ENCODE data around the gene SULT4A1.

- no peak for TF ChIP-seq CTCF (IDR thresholded peaks at IDR 0.05)
- TF ChIP-seq POLR2AphosphoS5 (IDR thresholded peaks at IDR 0.05) = no peak
- TF ChIP-seq POLR2A (IDR thresholded peaks at IDR 0.05) = no peak
Measured at GRCh38 chr22:43889860-43890253, 27.5 kb upstream of the SULT4A1 start.
